Kidney (tissue), 14 donors: Measurements from ENCODE around the gene FTCD. TPM values are rescaled to one million over a fixed set of nuclear protein-coding genes. Genes with fewer than 3 reads are reported as not detected.
A peak's percentile ranks its signal among the peaks of the same experiment; 100 is the strongest.

Source experiments
- DNase-seq, 5 donors: peaks; one replicate each; pipeline ENCODE4 v3.0.0-alpha.2; 2013 to 2020
- FAIRE-seq: peaks from 2 replicates; lab custom pipeline; 2012; peaks lifted over from hg19 to GRCh38; lab: Jason Lieb, UNC
- H3K27ac ChIP-seq, 2 donors: one replicate each; pipeline ENCODE4 v1.7.0; 2013; ENCODE audit warnings: low read depth in 2 of 2, low read length in 2 of 2, inconsistent platforms in 1 of 2
- H3K27me3 ChIP-seq: one replicate; pipeline ENCODE4 v1.7.1; 2013; ENCODE audit warnings: low read length, inconsistent platforms; ENCODE audit not compliant: control insufficient read depth, insufficient read depth
- H3K36me3 ChIP-seq, 3 donors: one replicate each; pipeline versions ENCODE4 v1.7.0 to v1.7.1; 2013; ENCODE audit warnings: low read length in 3 of 3, control low read depth in 1 of 3, inconsistent platforms in 1 of 3; ENCODE audit not compliant: insufficient read depth in 3 of 3, control insufficient read depth in 2 of 3
- H3K4me1 ChIP-seq, 3 donors: one replicate each; pipeline versions ENCODE4 v1.7.0 to v1.7.1; 2013; ENCODE audit warnings: low read length in 3 of 3, inconsistent platforms in 1 of 3, low read depth in 1 of 3; ENCODE audit not compliant: control insufficient read depth in 2 of 3, insufficient read depth in 2 of 3
- H3K4me3 ChIP-seq, 3 donors: one replicate each; pipeline versions ENCODE4 v1.7.0 to v1.8.1; 2013; ENCODE audit warnings: low read length in 3 of 3, control low read depth in 1 of 3, inconsistent platforms in 1 of 3
- H3K9ac ChIP-seq, 3 donors: one replicate each; pipeline versions ENCODE4 v1.7.0 to v1.7.1; 2013; ENCODE audit warnings: low read length in 3 of 3, control low read depth in 1 of 3, inconsistent platforms in 1 of 3
- H3K9me3 ChIP-seq, 3 donors: one replicate each; pipeline versions ENCODE4 v1.7.0 to v1.7.1; 2013; ENCODE audit warnings: low read length in 3 of 3, control low read depth in 1 of 3, inconsistent platforms in 1 of 3; ENCODE audit not compliant: control insufficient read depth in 2 of 3, insufficient read depth in 1 of 3
- intact Hi-C: fragments of 100-400 bp; cut with DNase I; formaldehyde crosslinking; loops from one replicate; pipeline ENCODE4 v1.11.1; 2022
- polyA plus RNA-seq: library from polyadenylated mRNA; stranded (reverse); fragments of 350-450 nt; fragmentation: Illumina TruSeq; extraction: RNeasy Lipid Tissue Mini Kit (QIAGEN cat#74804); gene quantifications from one replicate; pipeline ENCODE4 v1.2.3, GENCODE V29; 2014; ENCODE audit warnings: low read depth, low replicate concordance; ENCODE audit not compliant: insufficient read depth
- total RNA-seq: library from RNA; stranded (reverse); fragmentation: NEBNext Ultra II Directional; extraction: Animal tissue kit (Norgen Biotek cat#: 25700); gene quantifications from one replicate; pipeline ENCODE4 v1.2.1, GENCODE V29; 2021
- TF ChIP-seq, protein P1 (sequence below): IDR thresholded peaks from 3 replicates; pipeline ENCODE4 v1.5.1; 2012; ENCODE audit warnings: mild to moderate bottlenecking, moderate library complexity, borderline replicate concordance; ENCODE audit not compliant: insufficient read depth; ENCODE audit errors: extremely low read depth
- donor health status: control.
- donor health status: control.
- donor health status: control.
- donor health status: control.
- donor health status: control.
- donor health status: DM: yes; HTN: yes; CAD: no.
- donor health status: Normal renal cell carcinoma (clear cell type).

FTCD gene
- total and polyA plus RNA-seq, 2 donors from 2014 or later, result 51.6 to 273 TPM

GRCh38 chr21:46154155-46154954 is 1.0 kb downstream of the FTCD start:
- TF ChIP-seq, protein P1, sequence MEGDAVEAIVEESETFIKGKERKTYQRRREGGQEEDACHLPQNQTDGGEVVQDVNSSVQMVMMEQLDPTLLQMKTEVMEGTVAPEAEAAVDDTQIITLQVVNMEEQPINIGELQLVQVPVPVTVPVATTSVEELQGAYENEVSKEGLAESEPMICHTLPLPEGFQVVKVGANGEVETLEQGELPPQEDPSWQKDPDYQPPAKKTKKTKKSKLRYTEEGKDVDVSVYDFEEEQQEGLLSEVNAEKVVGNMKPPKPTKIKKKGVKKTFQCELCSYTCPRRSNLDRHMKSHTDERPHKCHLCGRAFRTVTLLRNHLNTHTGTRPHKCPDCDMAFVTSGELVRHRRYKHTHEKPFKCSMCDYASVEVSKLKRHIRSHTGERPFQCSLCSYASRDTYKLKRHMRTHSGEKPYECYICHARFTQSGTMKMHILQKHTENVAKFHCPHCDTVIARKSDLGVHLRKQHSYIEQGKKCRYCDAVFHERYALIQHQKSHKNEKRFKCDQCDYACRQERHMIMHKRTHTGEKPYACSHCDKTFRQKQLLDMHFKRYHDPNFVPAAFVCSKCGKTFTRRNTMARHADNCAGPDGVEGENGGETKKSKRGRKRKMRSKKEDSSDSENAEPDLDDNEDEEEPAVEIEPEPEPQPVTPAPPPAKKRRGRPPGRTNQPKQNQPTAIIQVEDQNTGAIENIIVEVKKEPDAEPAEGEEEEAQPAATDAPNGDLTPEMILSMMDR, result no peak
- Histone ChIP-seq H3K4me3 (peak overlapping the region in 2 of 3 donors; percentile 34 to 70), H3K9me3 (no peaks in the 10 kb centered on the region), H3K4me1 (peaks cover 0 to 2% (median 0%) of the 10 kb centered on the region in 3 donors), H3K9ac (peak overlapping the region in 1 of 3 donors; percentile 65), H3K36me3 (no peaks in the 10 kb centered on the region), H3K27ac (peak overlapping the region; percentile 65 to 92), H3K27me3 (no peaks in the 10 kb centered on the region)
- intact Hi-C loops, result no loop called here
- DNase-seq (peak in 2 of 5 donors; percentile 8 to 74), FAIRE-seq (no peak)

- Histone ChIP-seq H3K36me3 (no peaks in the 10 kb centered on the region), H3K4me3 (peak overlapping the region in 2 of 3 donors; percentile 45 to 70), H3K9me3 (no peaks in the 10 kb centered on the region), H3K9ac (peak overlapping the region in 2 of 3 donors; percentile 32 to 65), H3K4me1 (peaks cover 0 to 2% (median 0%) of the 10 kb centered on the region in 3 donors), H3K27me3 (no peaks in the 10 kb centered on the region), H3K27ac (peak overlapping the region; percentile 76 to 92)
- DNase-seq, result peak; percentile 71 to 84 (median 76)
- intact Hi-C loops, result no loop called here
- TF ChIP-seq, protein P1, result peak; percentile 48
- FAIRE-seq, result no peak
Observed at GRCh38 chr21:46153247-46154154, 1.9 kb downstream of the FTCD start.

DNA sequence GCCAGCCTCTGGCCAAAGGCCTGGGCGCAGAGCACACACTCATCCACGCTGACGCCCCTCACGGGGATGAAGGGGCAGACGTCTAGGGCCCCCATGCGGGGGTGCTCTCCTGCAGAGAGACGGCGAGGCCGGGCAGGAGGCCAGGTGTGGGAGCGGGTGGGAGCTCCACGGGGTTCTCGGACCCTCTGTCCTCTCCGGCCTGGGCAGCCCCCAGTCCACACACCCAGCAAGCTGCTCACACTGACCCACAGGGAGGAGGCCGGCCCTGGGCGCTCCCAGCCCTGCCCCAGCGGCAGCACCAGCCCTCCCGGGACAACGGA is 2.5 kb downstream of the FTCD start:
- TF ChIP-seq, protein P1, result no peak
- Histone ChIP-seq H3K27ac (peak overlapping the region; percentile 14 to 23), H3K9ac (no peak overlapping the region), H3K36me3 (no peaks in the 10 kb centered on the region), H3K4me3 (peak overlapping the region in 2 of 3 donors; percentile 45 to 70), H3K4me1 (peaks cover 0 to 2% (median 0%) of the 10 kb centered on the region in 3 donors), H3K27me3 (no peaks in the 10 kb centered on the region), H3K9me3 (no peaks in the 10 kb centered on the region)
- intact Hi-C loops, result no loop called here
- DNase-seq, result no peak
- FAIRE-seq, result no peak
